Activated T-helper 1 cell treated with anti-CD3 and anti-CD28 coated beads, Interleukin-12 subunit alpha, Interleukin-12 subunit beta, Interleukin-2, Interleukin-4 antibody, amounts not matched to agents 30 ng/mL and 10 ng/mL and 1 ng/mL, durations not matched to agents 14 hours and 24 hours and 36 hours (primary cell): ENCODE measurements around the gene ABHD12. TPM values are rescaled to one million over a fixed set of nuclear protein-coding genes. Genes with fewer than 3 reads are reported as not detected.

ENCODE experiments used
- DNase-seq: peaks from one replicate; pipeline ENCODE4 v3.0.0; 2021; ENCODE audit warnings: low spot score
- H3K27ac Mint-ChIP-seq: one replicate; pipeline ENCODE4 v1.8.0; 2021; ENCODE audit warnings: mild to moderate bottlenecking, mixed read lengths
- H3K27me3 Mint-ChIP-seq: one replicate; pipeline ENCODE4 v1.8.0; 2022; ENCODE audit warnings: mild to moderate bottlenecking, moderate library complexity, mixed read lengths; ENCODE audit not compliant: insufficient read depth
- H3K36me3 Mint-ChIP-seq: one replicate; pipeline ENCODE4 v1.8.0; 2021; ENCODE audit warnings: low read depth, mixed read lengths
- H3K4me1 Mint-ChIP-seq: one replicate; pipeline ENCODE4 v1.8.0; 2021; ENCODE audit warnings: low read depth, mixed read lengths
- H3K4me3 Mint-ChIP-seq: one replicate; pipeline ENCODE4 v1.8.0; 2021; ENCODE audit warnings: mild to moderate bottlenecking, moderate library complexity, mixed read lengths
- H3K9me3 Mint-ChIP-seq: one replicate; pipeline ENCODE4 v1.8.0; 2021; ENCODE audit warnings: mixed read lengths
- intact Hi-C: fragments of 100-400 bp; cut with micrococcal nuclease; formaldehyde crosslinking; loops from one replicate; pipeline ENCODE4 v1.15.1; 2024
- total RNA-seq: library from RNA; stranded (reverse); gene quantifications from 2 replicates; pipeline ENCODE4 v1.2.3, GENCODE V29; 2022

Gene ABHD12
- total RNA-seq, 1 donor from 2014 or later: 37.6 TPM

GRCh38 chr20:25300496-25301170, 90.0 kb downstream of the ABHD12 start:
- no peaks in the 10 kb centered on the region for H3K36me3 Mint-ChIP-seq
- H3K4me3 Mint-ChIP-seq: no peak overlapping the region
- intact Hi-C loops: no loop called here
- H3K9me3 Mint-ChIP-seq: no peaks in the 10 kb centered on the region
- no peak for DNase-seq
- H3K27ac Mint-ChIP-seq: no peak overlapping the region
- no peaks in the 10 kb centered on the region for H3K27me3 Mint-ChIP-seq
- H3K4me1 Mint-ChIP-seq: no peaks in the 10 kb centered on the region

GRCh38 chr20:25299806-25300205, 90.8 kb downstream of the ABHD12 start:
- intact Hi-C loops: no loop called here
- no peak overlapping the region for H3K4me3 Mint-ChIP-seq
- no peak for DNase-seq
- H3K36me3 Mint-ChIP-seq: no peaks in the 10 kb centered on the region
- no peaks in the 10 kb centered on the region for H3K27me3 Mint-ChIP-seq
- H3K27ac Mint-ChIP-seq: no peak overlapping the region
- no peaks in the 10 kb centered on the region for H3K4me1 Mint-ChIP-seq
- no peaks in the 10 kb centered on the region for H3K9me3 Mint-ChIP-seq

GRCh38 chr20:25297141-25297905, 93.3 kb downstream of the ABHD12 start:
- H3K27me3 Mint-ChIP-seq: no peaks in the 10 kb centered on the region
- no peaks in the 10 kb centered on the region for H3K4me1 Mint-ChIP-seq
- no peak overlapping the region for H3K4me3 Mint-ChIP-seq
- H3K36me3 Mint-ChIP-seq: peaks cover 2% of the 10 kb centered on the region
- intact Hi-C loops: no loop called here
- no peak for DNase-seq
- H3K9me3 Mint-ChIP-seq: no peaks in the 10 kb centered on the region
- H3K27ac Mint-ChIP-seq: no peak overlapping the region

GRCh38 chr20:25296094-25297093, 94.2 kb downstream of the ABHD12 start:
- DNase-seq: no peak

GRCh38 chr20:25295386-25296093, 95.1 kb downstream of the ABHD12 start:
- Mint-ChIP-seq H3K27me3 (no peaks in the 10 kb centered on the region), H3K4me1 (no peaks in the 10 kb centered on the region), H3K36me3 (peaks cover 2% of the 10 kb centered on the region), H3K4me3 (no peak overlapping the region), H3K9me3 (no peaks in the 10 kb centered on the region), H3K27ac (no peak overlapping the region)
- intact Hi-C loops: loop anchor here (1.0 kb wide), 1 partner anchor 300 kb away; no protein-coding TSS in a partner anchor
- no peak for DNase-seq

More at GRCh38 chr20:25296094-25297093, 94.2 kb downstream of the ABHD12 start:
- Mint-ChIP-seq H3K27me3 (no peaks in the 10 kb centered on the region), H3K4me1 (no peaks in the 10 kb centered on the region), H3K36me3 (peaks cover 2% of the 10 kb centered on the region), H3K27ac (no peak overlapping the region), H3K4me3 (no peak overlapping the region), H3K9me3 (no peaks in the 10 kb centered on the region)
- intact Hi-C loops: loop anchor here (1.0 kb wide), 1 partner anchor 301 kb away; no protein-coding TSS in a partner anchor

GRCh38 chr20:25294459-25295385, 95.9 kb downstream of the ABHD12 start:
- no peaks in the 10 kb centered on the region for H3K27me3 Mint-ChIP-seq
- H3K4me3 Mint-ChIP-seq: no peak overlapping the region
- H3K36me3 Mint-ChIP-seq: peaks cover 2% of the 10 kb centered on the region
- no peaks in the 10 kb centered on the region for H3K4me1 Mint-ChIP-seq
- intact Hi-C loops: loop anchor here (1.0 kb wide), 1 partner anchor 105 kb away; no protein-coding TSS in a partner anchor
- no peak overlapping the region for H3K27ac Mint-ChIP-seq
- no peaks in the 10 kb centered on the region for H3K9me3 Mint-ChIP-seq
- DNase-seq: peak; percentile 35

- H3K27me3 Mint-ChIP-seq: no peaks in the 10 kb centered on the region
- H3K4me3 Mint-ChIP-seq: no peak overlapping the region
- H3K9me3 Mint-ChIP-seq: no peaks in the 10 kb centered on the region
- DNase-seq: no peak
- no peaks in the 10 kb centered on the region for H3K4me1 Mint-ChIP-seq
- peaks cover 2% of the 10 kb centered on the region for H3K36me3 Mint-ChIP-seq
- intact Hi-C loops: loop anchor here (1.0 kb wide), 1 partner anchor 105 kb away; no protein-coding TSS in a partner anchor
- H3K27ac Mint-ChIP-seq: no peak overlapping the region
These were observed 96.7 kb downstream of the ABHD12 start for GRCh38 chr20:25293910-25294458.

- DNase-seq: no peak
- Mint-ChIP-seq H3K27me3 (no peaks in the 10 kb centered on the region), H3K4me1 (no peaks in the 10 kb centered on the region), H3K27ac (no peak overlapping the region), H3K9me3 (no peaks in the 10 kb centered on the region), H3K4me3 (no peak overlapping the region), H3K36me3 (peaks cover 2% of the 10 kb centered on the region)
- intact Hi-C loops: no loop called here
These were observed 97.1 kb downstream of the ABHD12 start for GRCh38 chr20:25293507-25293906.

- Mint-ChIP-seq H3K9me3 (no peaks in the 10 kb centered on the region), H3K27ac (no peak overlapping the region), H3K4me1 (no peaks in the 10 kb centered on the region), H3K4me3 (no peak overlapping the region), H3K27me3 (no peaks in the 10 kb centered on the region), H3K36me3 (peaks cover 3% of the 10 kb centered on the region)
- DNase-seq: no peak
- intact Hi-C loops: no loop called here
These were observed 98.3 kb downstream of the ABHD12 start for GRCh38 chr20:25292176-25292891.

GRCh38 chr20:25291432-25292133, 99.1 kb downstream of the ABHD12 start:
- intact Hi-C loops: no loop called here
- H3K4me3 Mint-ChIP-seq: no peak overlapping the region
- H3K4me1 Mint-ChIP-seq: no peaks in the 10 kb centered on the region
- no peaks in the 10 kb centered on the region for H3K9me3 Mint-ChIP-seq
- H3K27ac Mint-ChIP-seq: no peak overlapping the region
- no peak for DNase-seq
- H3K36me3 Mint-ChIP-seq: peaks cover 4% of the 10 kb centered on the region
- no peaks in the 10 kb centered on the region for H3K27me3 Mint-ChIP-seq
